Loucy (cell line): ENCODE measurements around the gene ABHD12B.

ENCODE experiments used
- H2AFZ ChIP-seq: fragments of 200-600 bp; sonication (generic); 2 replicates; pipeline ENCODE4 v1.6.0; 2016; ENCODE audit warnings: antibody characterized with exemption, mild to moderate bottlenecking, low read length, moderate library complexity
- H3F3A ChIP-seq: fragments of 200-600 bp; 2 replicates; pipeline ENCODE4 v1.6.0; 2016; ENCODE audit warnings: antibody characterized with exemption, low read depth, mild to moderate bottlenecking
- H3K27me3 ChIP-seq: fragments of 200-600 bp; sonication (generic); 2 replicates; pipeline ENCODE4 v1.6.1; 2014; ENCODE audit warnings: low read length, mild to moderate bottlenecking; ENCODE audit not compliant: insufficient read depth, poor library complexity, severe bottlenecking
- H3K36me3 ChIP-seq: fragments of 200-600 bp; sonication (generic); 2 replicates; pipeline ENCODE4 v1.6.1; 2016; ENCODE audit warnings: low read length; ENCODE audit not compliant: insufficient read depth
- H3K4me1 ChIP-seq: fragments of 200-600 bp; sonication (generic); 2 replicates; pipeline ENCODE4 v1.5.1; 2014; ENCODE audit warnings: low read length, mild to moderate bottlenecking; ENCODE audit not compliant: insufficient read depth, poor library complexity, severe bottlenecking
- H3K4me2 ChIP-seq: fragments of 200-600 bp; sonication (generic); 2 replicates; pipeline ENCODE4 v1.6.0; 2014; ENCODE audit warnings: antibody characterized with exemption, low read length, low read depth, mild to moderate bottlenecking; ENCODE audit not compliant: poor library complexity, severe bottlenecking
- H3K4me3 ChIP-seq: fragments of 200-600 bp; sonication (generic); 2 replicates; pipeline ENCODE4 v1.5.1; 2014; ENCODE audit warnings: low read length, mild to moderate bottlenecking, mixed read lengths; ENCODE audit not compliant: poor library complexity, severe bottlenecking
- H3K79me2 ChIP-seq: fragments of 200-600 bp; sonication (generic); 2 replicates; pipeline ENCODE4 v1.6.1; 2014; ENCODE audit warnings: low read length; ENCODE audit not compliant: insufficient read depth
- H3K9ac ChIP-seq: fragments of 200-600 bp; sonication (generic); 2 replicates; pipeline ENCODE4 v1.6.0; 2014; ENCODE audit warnings: mild to moderate bottlenecking, low read depth, low read length, moderate library complexity; ENCODE audit not compliant: poor library complexity, severe bottlenecking
- H3K9me2 ChIP-seq: fragments of 200-600 bp; sonication (generic); replicated peaks from 2 replicates; pipeline ENCODE4 v1.6.1; 2016; ENCODE audit warnings: low read depth, low read length, mixed read lengths
- H3K9me3 ChIP-seq: fragments of 200-600 bp; sonication (generic); 2 replicates; pipeline ENCODE4 v1.6.1; 2014; ENCODE audit warnings: mild to moderate bottlenecking, antibody characterized with exemption, low read length, low read depth; ENCODE audit not compliant: insufficient read depth
- H4K20me1 ChIP-seq: fragments of 200-600 bp; sonication (generic); 2 replicates; pipeline ENCODE4 v1.6.0; 2014; ENCODE audit warnings: antibody characterized with exemption, low read length, mild to moderate bottlenecking; ENCODE audit not compliant: insufficient read depth, poor library complexity, severe bottlenecking
- EZH2phosphoT487 ChIP-seq: fragments of 200-600 bp; IDR thresholded peaks from 2 replicates; pipeline ENCODE4 v1.6.1; 2018; ENCODE audit warnings: antibody characterized with exemption, mild to moderate bottlenecking, moderate library complexity, borderline replicate concordance
- TF ChIP-seq, protein P1 (sequence below): fragments of 200-600 bp; sonication (generic); conservative IDR thresholded peaks from 2 replicates; pipeline ENCODE4 v1.5.1; 2014; ENCODE audit warnings: mild to moderate bottlenecking, antibody characterized with exemption, low read length

The ABHD12B gene

DNA sequence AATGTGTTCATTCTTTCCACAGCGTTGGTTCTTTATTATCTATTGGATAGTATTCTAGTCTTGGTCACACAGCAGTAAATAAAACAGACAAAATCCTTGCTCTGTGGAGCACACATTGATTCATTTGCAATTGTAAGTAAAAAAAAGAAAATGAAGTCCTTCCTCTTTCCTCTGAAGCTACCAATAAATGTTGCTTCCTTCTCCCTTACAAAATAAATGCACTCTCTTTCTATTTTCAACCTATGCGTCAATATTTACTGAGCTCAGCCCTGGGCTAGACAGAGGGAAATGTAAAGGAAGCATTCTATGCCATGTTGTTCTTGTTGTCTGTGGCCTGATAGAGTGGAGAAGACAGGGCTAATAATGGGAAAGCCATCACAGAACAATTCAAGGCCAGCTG lies 2.9 kb downstream of the ABHD12B start:
- Histone ChIP-seq H3K4me2 (peak overlapping the region; percentile 76), H3K9me2 (no peaks in the 10 kb centered on the region), H3K4me1 (peaks cover 65% of the 10 kb centered on the region), H3K4me3 (peak overlapping the region; percentile 60), H2AFZ (no peak overlapping the region), H4K20me1 (no peaks in the 10 kb centered on the region), H3K36me3 (no peaks in the 10 kb centered on the region), H3K27me3 (no peaks in the 10 kb centered on the region), H3K9ac (peak overlapping the region; percentile 69), H3K79me2 (no peaks in the 10 kb centered on the region), H3K9me3 (no peaks in the 10 kb centered on the region), H3F3A (peaks cover 16% of the 10 kb centered on the region)
- no peak for TF ChIP-seq EZH2phosphoT487
- TF ChIP-seq, protein P1, sequence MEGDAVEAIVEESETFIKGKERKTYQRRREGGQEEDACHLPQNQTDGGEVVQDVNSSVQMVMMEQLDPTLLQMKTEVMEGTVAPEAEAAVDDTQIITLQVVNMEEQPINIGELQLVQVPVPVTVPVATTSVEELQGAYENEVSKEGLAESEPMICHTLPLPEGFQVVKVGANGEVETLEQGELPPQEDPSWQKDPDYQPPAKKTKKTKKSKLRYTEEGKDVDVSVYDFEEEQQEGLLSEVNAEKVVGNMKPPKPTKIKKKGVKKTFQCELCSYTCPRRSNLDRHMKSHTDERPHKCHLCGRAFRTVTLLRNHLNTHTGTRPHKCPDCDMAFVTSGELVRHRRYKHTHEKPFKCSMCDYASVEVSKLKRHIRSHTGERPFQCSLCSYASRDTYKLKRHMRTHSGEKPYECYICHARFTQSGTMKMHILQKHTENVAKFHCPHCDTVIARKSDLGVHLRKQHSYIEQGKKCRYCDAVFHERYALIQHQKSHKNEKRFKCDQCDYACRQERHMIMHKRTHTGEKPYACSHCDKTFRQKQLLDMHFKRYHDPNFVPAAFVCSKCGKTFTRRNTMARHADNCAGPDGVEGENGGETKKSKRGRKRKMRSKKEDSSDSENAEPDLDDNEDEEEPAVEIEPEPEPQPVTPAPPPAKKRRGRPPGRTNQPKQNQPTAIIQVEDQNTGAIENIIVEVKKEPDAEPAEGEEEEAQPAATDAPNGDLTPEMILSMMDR: no peak

DNA sequence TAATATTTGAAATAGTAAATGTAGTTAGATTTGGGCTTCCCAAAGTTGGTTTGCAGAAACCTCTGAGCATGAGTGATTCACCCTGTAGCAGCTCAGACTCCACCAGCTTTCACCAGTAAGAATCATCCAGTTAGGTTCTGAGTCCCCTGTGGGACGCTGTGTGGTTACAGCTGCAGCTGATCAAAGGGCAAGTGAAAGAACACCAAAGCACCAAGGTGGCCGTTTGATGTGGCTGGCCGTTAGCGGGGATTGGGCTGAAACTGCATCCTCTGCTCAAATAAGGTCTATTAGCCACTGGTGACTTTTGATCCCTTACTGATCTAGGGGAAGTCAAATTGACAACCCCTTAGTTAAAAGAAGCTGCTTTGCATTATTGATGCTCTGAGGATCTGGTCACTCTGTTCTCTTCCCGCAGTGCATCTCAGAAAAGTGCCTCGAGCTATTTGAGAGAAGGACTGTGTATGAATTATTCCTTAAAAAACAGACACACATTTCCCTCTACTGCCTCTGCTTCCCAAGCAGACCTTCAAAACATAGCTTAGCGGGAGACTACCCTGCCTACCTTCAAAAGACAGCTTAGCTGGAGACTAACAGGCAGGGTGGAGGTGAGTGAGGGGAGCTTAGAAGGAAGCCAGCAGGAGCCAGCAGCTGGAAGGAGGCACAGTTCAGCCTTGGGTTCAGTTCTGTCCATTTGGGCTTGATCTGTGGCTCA lies 3.7 kb downstream of the ABHD12B start:
- H3K4me3 ChIP-seq: peak overlapping the region; percentile 68
- peak overlapping the region; percentile 18; the same call in 1 of the 2 replicates for H2AFZ ChIP-seq
- no peaks in the 10 kb centered on the region for H3K9me3 ChIP-seq
- H3K9ac ChIP-seq: peak overlapping the region; percentile 73
- TF ChIP-seq EZH2phosphoT487: no peak
- TF ChIP-seq, protein P1: no peak
- peaks cover 16% of the 10 kb centered on the region for H3F3A ChIP-seq
- H3K4me1 ChIP-seq: peaks cover 71% of the 10 kb centered on the region
- H3K79me2 ChIP-seq: no peaks in the 10 kb centered on the region
- H3K9me2 ChIP-seq: no peaks in the 10 kb centered on the region
- H4K20me1 ChIP-seq: no peaks in the 10 kb centered on the region
- H3K36me3 ChIP-seq: no peaks in the 10 kb centered on the region
- H3K27me3 ChIP-seq: no peaks in the 10 kb centered on the region
- H3K4me2 ChIP-seq: peak overlapping the region; percentile 88

DNA sequence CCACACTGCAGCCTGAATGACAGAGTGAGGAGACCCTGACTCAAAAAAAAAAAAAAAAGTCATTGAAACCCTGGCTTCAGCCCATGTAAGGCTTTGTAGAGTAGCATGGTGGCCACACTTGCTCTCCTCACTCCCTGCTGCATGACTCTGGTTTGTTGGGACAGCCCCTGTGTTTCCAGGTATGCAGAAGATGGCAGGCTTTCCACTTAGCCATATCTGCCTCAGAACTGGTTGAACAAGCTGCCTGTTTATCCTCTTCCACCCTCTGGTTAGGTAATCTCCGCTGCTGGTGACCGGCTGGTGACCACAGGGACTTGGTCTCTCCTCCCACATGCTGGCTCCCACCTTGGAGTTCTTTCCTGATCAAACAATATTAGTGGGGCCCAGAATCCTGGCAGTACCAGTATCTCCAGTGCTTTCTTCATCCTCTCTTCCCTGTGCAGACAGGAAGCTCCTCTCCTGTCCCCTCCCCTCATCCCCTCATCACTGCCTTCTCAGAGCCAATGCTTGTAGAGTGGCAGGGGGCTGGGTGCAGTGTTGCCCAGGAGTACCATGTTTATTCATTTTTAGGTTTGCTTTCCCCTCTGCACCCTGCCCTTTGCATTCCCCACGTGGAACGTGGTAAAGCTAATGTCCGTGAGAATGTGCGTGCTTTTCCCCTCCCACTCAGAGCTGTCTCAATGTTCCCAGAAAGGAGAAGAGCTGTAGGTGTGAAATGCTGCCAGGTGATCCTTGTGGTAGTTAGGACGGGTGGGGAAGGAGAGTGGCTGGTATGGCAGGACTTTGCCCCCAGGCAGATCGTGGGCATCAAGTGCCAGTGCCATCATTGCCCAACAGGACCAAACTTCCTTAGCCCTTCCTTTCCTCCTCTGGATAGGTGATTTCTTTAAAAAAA lies 11.3 kb downstream of the ABHD12B start:
- H3F3A ChIP-seq: no peaks in the 10 kb centered on the region
- H4K20me1 ChIP-seq: no peaks in the 10 kb centered on the region
- H3K4me3 ChIP-seq: no peak overlapping the region
- peaks cover 41% of the 10 kb centered on the region for H3K4me1 ChIP-seq
- no peaks in the 10 kb centered on the region for H3K9me2 ChIP-seq
- H2AFZ ChIP-seq: peak overlapping the region; percentile 71; the same call in 1 of the 2 replicates
- no peaks in the 10 kb centered on the region for H3K27me3 ChIP-seq
- H3K9me3 ChIP-seq: no peaks in the 10 kb centered on the region
- H3K36me3 ChIP-seq: no peaks in the 10 kb centered on the region
- H3K79me2 ChIP-seq: no peaks in the 10 kb centered on the region
- no peak for TF ChIP-seq EZH2phosphoT487
- TF ChIP-seq, protein P1: no peak
- no peak overlapping the region for H3K4me2 ChIP-seq
- no peak overlapping the region for H3K9ac ChIP-seq
